Keratinocyte (primary cell): ENCODE measurements around the gene NRARP.

Source experiments
- EZH2 ChIP-seq: IDR thresholded peaks from one replicate; pipeline ENCODE4 v1.6.1; 2012; ENCODE audit warnings: inconsistent platforms, mild to moderate bottlenecking, low read length, moderate library complexity
- TF ChIP-seq, protein P1 (sequence below), 3 experiments: IDR thresholded peaks in 1 of 3; conservative IDR thresholded peaks in 1 of 3; optimal IDR thresholded peaks in 1 of 3; 2 replicates in 2 of 3; 3 replicates in 1 of 3; pipeline versions ENCODE3 to v1.5.1; 2011; ENCODE audit warnings: low read length in 3 of 3, mild to moderate bottlenecking in 3 of 3, moderate library complexity in 2 of 3, control low read depth in 1 of 3, inconsistent platforms in 1 of 3; ENCODE audit not compliant: insufficient read depth in 2 of 3; ENCODE audit errors: extremely low read depth in 1 of 3

DNA sequence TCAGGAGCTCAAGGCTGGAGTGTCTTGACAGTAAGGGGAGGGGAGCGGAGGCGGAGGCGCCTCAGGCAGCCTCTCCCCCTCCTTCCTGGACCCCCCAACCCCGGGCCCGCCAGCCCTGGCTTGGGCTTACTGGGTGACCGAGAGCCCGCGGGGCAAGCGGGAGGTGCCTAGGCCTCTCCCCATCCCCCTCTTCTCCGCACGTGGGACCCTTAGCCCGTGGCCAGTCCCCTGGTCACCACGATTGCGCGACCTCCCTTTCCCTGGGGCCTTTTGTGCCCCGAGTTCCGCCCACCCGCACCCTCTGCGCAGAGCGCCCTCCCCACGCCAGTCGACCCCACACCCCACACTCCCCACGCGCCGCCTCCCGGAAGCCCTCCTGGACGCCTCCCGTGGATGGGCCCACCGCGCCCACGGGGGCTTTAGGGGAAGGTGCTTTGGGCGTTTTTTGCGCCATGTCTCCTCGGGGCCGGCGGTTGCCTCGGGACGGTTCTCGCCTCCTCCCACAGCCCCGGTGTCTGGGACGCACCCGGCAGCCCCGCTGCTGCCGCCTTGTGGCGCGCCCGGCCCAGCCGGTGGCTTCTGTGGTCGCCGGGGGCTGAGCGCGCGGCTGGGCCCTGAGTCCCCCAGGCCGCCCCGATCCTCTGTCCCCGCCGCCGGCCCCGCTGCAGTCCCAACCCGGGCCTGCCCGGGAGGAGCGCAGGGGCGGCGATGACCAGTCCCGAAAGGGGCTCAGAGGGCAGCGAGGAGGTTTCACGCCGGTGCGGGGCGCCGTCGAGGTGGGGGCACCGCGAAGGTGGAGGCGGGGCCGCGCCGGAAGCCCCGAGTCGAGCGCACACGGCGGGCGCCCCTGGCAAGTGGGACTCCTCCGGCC, 21.4 kb downstream of the NRARP start:
- TF ChIP-seq, protein P1, sequence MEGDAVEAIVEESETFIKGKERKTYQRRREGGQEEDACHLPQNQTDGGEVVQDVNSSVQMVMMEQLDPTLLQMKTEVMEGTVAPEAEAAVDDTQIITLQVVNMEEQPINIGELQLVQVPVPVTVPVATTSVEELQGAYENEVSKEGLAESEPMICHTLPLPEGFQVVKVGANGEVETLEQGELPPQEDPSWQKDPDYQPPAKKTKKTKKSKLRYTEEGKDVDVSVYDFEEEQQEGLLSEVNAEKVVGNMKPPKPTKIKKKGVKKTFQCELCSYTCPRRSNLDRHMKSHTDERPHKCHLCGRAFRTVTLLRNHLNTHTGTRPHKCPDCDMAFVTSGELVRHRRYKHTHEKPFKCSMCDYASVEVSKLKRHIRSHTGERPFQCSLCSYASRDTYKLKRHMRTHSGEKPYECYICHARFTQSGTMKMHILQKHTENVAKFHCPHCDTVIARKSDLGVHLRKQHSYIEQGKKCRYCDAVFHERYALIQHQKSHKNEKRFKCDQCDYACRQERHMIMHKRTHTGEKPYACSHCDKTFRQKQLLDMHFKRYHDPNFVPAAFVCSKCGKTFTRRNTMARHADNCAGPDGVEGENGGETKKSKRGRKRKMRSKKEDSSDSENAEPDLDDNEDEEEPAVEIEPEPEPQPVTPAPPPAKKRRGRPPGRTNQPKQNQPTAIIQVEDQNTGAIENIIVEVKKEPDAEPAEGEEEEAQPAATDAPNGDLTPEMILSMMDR (optimal IDR thresholded peaks at IDR 0.05 in 1 of 3, IDR thresholded peaks at IDR 0.05 in 1 of 3, conservative IDR thresholded peaks at IDR 0.05 in 1 of 3; ENCODE audit: extremely low read depth in 1 of 3, insufficient read depth in 2 of 3, low read length in 3 of 3), result peak in 1 of 3 experiments; percentile 52
- no peak for TF ChIP-seq EZH2
